ENCODE results near the gene ZNF841. TPM values are rescaled to one million over a fixed set of nuclear protein-coding genes. Genes with fewer than 3 reads are reported as not detected.
"Not testable (repeated sequence)": the region's sequence is repeated elsewhere in the genome, so short reads cannot be mapped to it uniquely, and the experiment has no call there.

Gene ZNF841
- 5.5 TPM for total RNA-seq

DNA sequence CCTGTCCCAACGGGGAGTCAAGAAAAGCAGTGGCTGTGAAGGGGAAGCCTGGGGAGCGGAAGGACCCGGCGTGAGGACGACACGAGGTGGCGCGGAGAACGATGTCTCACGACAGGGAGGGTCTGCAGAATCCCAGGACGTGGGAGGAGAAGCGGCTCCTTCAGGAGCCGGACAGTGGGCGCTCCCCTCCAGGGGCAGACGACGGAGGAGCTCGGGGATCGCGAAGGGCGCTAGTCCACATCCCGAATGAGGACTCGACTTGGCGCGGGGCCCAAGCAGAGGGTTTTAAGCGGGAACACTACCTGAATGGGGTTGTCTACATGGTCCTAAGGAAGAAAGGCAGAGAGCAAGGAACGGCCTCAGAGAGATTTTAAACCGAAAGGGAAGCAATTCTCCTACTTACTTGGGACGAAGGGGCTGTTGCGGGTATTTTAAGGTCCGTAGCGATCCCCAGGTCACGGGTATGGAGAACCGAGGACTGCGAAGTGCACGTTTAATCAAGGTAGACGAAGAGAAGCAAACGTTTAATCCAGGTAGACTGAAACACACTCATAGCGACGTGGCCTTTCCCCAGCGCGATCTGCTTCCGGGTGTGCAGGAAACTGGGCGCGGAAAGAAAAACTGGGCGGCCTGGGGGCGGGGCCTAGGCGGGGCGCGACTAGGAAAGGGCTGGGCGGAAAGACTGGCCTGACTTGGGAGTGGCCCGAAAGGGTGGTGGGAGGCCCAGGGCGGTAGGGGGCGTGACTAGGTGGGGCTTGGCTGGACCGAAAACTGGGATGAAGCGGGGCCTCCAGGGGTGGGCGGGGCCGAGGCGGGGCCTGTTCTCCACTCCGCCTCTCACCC lies at the start of gene ZNF841:
TSS of gene ZNF841 (minus strand) at position 594 of the 843 bp plus-strand sequence. CDS start 10,964 bp downstream, outside the sequence.
- ATAC-seq = peak; percentile 99
- DNase-seq (ENCODE audit: low spot score) = peak; percentile 91

DNA sequence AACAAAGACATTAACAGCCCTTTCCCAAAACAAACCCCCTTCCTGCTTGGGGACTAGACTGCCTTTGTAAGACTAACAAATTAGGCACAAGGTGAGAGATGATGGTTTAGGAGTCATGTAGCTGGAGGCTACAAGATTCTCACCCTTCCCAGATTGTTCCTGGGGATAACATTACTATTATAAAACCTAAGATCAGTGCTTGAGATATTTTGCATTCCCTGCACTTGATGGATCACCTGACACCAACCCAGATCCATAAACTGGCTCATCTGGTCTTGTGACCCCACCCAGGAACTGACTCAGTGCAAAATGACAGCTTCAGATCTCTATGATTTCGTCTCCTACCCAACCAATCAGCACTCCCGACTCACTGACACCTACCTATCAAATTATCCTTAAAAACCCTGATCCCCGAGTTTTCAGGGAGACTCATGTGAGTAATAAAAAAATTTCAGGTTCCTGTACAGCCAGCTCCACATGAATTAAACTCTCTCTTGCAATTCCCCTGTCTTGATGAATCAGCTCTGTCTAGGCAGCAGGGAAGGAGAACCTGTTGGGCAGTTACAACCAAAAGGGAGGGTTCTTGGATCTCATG lies 46.5 kb upstream of the ZNF841 start:
- DNase-seq (ENCODE audit: low spot score) = no peak
- ATAC-seq = no peak

DNA sequence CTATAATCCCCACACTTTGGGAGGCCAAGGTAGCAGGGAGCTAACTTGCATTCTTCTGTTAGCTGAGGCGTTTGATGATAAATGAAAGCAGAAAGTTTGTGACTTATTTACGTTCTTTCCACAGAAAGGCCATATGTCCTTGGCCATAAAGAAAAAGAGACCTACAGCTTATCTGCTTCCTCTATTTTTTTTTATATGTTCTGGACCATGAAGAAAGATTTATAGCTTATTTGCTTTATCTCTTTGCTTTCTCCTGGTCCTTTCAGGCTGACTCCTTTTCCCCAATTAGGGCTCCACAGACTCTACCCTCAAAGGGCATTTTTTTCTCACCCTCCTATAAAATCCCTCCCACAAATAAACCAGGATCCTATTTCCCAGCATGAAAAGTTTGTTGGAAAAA lies 45.6 kb upstream of the ZNF841 start:
- DNase-seq (ENCODE audit: low spot score) (no peak), ATAC-seq (no peak)

DNA sequence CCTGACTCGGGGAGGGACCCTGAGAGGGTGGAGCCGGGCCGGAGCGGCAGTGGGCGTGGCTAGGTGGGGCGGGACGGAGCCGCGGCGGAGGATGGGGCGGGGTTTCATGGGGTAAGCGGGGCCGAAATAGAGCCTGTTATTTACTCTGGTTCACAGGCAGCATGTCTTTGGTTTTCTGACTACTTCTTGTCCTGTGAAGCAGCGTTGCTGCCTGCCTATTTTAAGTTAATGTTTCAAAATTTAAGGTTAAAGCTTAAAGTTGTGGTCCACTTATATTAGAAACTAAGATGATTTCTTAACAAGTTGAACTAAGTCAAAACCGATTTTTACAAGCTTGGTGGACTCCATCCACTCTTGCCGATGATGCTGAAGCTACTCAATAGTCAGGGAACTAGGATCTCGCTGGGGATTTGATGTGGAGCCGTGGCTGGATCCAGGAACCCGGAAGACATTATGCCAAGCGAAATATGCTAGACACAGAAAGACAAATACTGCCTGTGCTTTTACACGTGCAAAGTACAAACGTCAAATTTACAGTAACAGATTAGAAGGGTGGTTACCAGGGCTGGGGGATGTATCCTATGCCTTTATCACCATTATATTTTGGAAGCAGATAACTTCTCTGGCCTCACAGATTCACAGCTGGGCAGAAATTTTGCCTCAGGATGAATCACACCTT lies 44.6 kb upstream of the ZNF841 start:
- ATAC-seq (no peak), DNase-seq (ENCODE audit: low spot score) (no peak)

DNA sequence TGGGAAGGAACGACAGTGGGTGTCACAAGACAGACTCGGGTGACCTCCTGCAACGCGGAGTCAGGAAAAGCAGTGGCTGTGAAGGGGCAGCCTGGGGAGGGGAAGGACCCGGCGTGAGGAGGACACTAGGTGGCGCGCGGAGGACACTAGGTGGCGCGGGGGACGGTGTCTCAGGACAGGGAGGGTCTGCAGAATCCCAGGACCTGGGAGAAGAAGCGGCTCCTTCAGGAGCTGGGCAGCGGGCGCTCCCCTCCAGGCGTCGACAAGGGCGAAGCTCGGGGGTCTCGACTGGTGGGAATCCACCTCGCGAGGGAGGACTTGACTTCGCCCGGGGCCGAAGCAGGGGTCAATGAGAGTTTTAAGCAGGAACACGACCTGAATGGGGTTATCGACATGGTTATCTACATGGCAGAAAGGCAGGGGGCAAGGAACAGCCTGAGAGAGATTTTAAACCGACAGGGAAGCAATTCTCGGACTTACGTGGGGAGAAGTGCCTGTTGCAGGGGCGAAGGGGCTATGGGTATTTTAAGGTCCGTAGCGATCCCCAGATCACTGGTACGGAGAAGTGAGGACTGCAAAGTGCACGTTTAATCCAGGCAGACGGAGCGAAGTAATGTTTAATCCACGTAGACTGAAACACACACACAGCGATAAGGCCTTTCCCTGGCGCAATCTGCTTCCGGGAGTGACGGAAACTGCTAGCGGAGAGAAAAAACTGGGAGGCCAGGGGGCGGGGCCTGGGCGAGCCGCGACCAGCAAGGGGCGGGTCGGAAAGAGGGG lies 43.9 kb upstream of the ZNF841 start, which contains the start of gene ZNF616:
TSS of gene ZNF616 (minus strand) at position 687 of the 780 bp plus-strand sequence. CDS start 9,426 bp downstream, outside the sequence.
- ATAC-seq (peak; percentile 98), DNase-seq (ENCODE audit: low spot score) (peak; percentile 97)

DNA sequence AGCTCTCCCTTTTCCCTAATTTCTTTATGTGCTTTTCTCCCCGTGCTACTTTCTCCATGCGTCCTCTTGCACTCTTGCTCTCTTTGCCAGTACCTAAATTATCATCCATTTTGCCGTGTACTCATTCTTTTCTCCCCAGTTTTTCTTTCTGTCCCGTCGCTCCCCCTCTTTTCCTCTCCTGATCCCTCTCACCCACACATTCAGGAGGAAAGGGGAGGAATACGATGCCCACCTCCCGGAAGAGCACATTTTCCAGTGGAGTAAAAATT lies 43.4 kb upstream of the ZNF841 start:
- no peak for ATAC-seq
- DNase-seq (ENCODE audit: low spot score) = no peak

DNA sequence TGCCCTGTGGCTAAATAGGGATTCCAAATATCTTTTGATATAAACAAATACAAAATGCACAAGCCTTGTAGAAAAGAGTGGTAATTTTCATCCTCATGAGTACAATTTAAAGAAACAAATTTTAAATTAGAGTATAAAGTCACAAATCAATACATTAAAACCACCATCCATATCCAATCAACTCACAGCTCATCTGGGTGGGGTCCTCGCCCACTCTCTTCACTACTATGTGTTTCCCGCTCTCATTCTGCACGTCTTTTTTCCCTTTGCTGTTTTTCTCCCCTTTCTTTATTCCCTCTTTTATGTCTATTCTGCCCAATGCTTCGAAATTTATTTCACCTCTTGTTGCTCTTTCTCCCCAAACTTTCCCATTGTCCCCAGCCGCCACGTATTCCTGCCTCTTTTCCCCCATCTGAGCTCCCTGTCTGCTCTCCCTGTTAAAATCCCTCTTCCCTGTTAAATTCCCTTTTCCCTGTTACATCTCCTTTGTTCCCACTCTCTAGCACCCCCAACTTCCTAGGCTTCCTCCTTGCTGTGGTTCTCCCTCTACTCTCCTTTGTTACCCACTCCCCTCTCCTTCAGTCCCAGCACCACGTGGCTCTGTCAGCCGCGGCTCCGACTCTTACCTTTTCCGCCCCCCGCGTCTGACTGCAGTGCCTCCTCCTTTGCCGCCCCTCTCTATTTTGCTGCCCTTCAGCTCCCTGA lies 42.9 kb upstream of the ZNF841 start:
- DNase-seq (ENCODE audit: low spot score) (no peak), ATAC-seq (peak; percentile 4)

DNA sequence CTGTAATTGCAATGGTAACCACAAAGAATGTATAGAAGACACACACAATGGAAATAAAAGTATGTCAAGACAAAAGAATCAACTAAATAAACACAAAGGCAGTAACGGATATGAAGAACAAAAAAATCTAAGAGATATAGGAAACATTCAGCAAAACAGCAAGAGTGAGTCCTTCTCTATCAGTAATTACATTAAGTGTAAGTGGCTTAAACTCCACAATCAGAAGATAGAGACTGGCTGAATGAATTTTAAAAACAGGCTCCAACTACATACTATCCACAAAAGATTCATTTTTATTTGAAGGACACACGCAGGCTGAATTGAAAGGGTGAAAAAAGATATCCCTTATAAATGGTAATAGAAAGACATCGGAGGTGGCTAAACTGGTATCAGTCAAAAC lies 24.7 kb upstream of the ZNF841 start:
- ATAC-seq = no peak
- DNase-seq (ENCODE audit: low spot score) = no peak

DNA sequence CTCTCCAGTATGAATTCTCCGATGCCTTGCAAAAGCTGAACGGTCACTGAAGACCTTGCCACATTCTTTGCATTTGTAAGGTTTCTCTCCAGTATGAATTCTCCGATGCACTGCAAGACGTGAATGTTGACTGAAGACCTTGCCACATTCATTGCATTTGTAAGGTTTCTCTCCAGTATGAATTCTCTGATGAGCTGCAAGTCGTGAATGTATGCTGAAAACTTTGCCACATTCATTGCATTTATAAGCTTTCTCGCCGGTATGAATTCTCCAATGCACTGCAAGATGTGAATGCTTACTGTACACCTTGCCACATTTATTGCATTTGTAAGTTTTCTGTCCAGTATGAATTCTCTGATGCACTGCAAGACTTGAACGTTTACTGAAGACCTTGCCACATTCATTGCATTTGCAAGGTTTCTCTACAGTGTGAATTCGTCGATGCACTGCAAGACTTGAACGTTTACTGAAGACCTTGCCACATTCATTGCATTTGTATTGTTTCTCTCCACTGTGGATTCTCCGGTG lies 20.0 kb upstream of the ZNF841 start:
- ATAC-seq (no peak), DNase-seq (ENCODE audit: low spot score) (no peak)

DNA sequence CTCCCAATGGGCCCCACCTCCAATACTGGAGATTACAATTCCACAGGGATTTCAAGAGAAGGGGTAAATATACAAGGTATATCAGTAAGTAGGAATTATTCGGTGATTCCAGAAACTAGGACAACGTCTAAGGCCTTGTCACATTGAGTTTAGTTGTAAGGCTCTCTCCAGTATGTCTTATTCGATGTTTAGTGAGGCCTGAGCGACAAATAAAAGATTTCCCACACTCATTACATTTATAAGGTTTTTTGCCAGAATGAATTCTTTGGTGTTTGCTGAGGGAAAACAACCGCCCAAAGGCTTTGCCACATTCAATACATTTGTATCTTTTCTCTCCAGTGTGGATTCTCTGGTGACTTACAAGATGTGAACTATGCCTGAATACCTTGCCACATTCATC lies 19.1 kb upstream of the ZNF841 start:
- no peak for ATAC-seq
- no peak for DNase-seq (ENCODE audit: low spot score)

DNA sequence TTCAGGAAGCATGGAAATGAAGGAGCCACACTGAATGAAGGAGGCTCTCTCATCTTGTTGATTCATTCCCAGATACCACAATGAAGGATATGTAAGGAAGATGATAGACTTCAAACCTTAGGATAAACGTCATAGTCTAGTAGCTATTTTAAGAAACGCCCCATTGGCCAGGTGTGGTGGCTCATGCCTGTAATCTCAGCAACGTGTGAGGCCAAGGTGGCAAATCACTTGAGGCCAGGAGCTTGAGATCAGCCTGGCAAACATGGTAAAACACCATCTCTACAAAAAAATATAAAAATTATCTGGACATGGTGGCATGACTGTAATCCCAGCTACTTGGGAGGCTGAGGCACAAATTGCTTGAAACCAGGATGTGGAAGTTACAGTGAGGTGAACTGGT lies 17.1 kb upstream of the ZNF841 start:
- ATAC-seq (no peak), DNase-seq (ENCODE audit: low spot score) (no peak)

DNA sequence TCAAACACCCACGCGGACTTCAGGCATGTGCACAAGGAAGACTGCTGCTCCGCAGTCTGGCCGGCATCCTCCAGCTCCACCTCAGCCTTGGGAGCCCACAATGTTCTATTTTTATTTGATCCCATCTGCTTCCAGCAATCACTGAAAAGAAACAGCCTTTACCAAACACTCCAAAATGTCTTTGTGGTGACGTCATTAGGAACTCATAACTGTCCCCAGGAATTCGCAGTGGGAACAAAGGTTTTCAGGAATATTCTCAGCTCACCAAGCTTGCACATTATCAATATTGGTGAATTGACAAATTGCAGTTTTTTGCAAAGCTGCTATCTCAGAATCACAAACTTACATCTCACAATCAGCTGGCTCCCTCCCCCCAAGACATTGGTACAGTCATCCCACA lies 15.2 kb upstream of the ZNF841 start:
- ATAC-seq = no peak
- no peak for DNase-seq (ENCODE audit: low spot score)

DNA sequence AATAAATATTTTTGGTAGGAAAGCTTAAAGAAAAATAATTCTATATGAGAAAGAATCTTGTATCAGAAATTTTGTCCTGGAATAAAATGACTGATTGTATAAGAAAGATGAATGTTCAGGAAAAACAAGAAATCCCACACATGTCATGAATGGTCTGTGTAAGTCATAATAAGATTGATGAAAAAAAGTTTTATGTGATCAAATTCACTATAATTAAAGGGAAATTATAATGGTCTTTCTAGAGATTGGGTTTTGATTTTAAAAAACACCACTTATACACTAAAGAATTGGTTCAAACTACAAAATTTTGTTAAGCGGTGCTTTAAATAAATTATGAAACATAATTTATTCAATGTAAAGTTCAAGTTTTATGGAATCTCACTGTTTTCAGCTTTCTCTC lies 7.2 kb upstream of the ZNF841 start:
- DNase-seq (ENCODE audit: low spot score) = no peak

DNA sequence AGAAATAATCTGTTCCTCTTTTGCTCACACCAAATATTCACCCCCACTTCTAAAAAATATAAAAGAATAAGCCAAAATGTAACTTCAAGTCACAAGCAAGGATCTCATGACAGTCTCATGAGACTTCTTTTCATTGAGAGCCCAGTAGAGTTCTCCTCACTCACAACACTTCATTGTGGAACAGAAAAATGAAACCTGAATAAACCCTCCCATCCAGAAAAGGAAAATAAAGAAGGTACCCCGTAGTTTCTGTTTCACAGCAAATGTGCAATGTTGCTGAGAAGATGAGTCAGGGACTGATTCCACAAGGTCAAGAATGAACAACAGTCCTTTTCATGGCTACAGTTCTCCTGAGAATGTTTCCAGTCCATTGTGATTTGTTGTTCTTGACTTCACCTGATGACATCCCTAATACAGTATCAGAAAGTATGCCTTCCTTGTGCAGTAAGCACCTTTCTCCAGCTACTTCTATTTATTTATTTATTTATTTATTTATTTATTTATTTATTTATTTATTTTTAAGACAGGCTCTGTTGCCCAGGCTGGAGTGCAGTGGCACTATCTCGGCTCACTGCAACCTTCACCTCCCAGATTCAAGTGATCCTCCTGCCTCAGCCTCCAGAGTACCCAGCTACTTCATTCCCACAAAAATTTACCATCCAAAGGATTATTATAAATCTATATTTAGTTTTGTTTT lies 6.4 kb upstream of the ZNF841 start:
- DNase-seq (ENCODE audit: low spot score) (no peak), ATAC-seq (no peak)

More for the DNA sequence above, 7.2 kb upstream of the ZNF841 start:
- ATAC-seq = no peak

DNA sequence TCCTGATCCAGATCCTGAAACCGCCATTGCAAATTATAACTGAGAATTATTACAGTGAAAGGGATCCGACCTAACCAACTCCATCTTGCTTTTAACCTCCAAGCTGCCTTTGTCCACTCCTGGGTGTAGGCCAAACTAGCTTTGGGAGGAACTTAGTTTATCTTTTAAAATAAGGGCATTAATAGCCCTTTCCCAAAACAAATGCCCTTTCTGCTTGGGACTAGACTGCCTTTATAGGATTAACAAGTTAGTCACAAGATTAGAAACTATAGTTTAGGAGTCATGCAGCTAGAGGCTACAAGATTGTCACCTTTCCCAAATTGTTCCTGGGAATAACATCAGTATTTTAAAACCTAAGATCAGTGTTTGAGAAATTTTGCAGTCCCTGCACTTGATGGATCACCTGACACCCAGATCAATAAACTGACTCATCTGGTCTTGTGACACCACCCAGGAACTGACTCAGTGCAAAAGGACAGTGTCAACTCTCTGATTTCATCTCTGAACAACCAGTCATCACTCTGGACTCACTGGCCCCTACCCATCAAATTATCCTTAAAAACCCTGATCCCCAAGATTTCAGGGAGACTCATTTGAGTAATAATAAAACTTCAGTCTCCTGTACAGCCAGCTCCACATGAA lies 4.1 kb upstream of the ZNF841 start:
- ATAC-seq = no peak
- no peak for DNase-seq (ENCODE audit: low spot score)

DNA sequence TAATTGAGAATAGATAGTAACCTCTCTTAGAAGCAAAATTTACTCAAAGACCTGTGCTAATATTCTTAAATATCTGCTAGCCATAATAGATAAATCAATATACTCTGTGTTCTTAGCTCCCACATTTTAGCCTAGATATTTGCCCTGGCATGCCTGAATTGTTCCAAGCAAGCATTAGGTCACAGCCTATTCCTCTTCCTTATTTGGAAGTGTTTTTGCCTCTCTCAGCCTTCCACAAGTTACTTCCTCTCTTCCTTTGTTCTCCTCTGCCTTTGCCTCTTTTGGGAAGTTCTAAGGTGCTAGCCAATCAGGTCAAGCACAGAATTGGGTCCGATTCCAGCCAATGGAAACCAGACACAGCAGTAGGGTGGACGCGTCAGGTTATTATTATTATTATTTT lies 851 bp upstream of the ZNF841 start:
- not testable (repeated sequence) for DNase-seq (ENCODE audit: low spot score); ATAC-seq

DNA sequence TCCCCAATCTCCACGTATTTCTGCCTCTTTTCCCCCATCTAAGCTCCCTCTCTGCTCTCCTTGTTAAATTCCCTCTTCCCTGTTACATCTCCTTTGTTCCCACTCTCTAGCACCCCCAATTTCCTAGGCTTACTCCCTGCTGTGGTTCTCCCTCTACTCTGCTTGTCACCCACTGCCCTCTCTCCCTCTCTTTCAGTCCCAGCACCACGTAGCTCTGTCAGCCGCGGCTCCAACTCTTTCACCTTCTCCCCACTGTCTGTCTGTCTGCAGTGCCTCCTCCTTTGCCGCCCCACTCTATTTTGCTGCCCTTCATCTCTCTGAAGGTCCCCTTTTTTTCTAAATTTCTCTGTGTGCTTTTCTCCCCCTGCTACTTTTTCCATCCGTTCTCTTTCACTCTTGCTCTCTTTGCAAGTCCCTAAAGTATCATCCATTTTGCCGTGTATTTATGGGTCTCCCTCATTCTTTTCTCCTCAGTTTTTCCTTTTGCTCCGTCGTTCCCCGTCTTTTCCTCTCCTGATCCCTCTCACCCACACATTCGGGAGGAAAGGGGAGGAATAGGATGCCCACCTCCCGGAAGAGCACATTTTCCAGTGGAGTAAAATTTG lies 937 bp downstream of the ZNF841 start:
- DNase-seq (ENCODE audit: low spot score) (no peak), ATAC-seq (no peak)

DNA sequence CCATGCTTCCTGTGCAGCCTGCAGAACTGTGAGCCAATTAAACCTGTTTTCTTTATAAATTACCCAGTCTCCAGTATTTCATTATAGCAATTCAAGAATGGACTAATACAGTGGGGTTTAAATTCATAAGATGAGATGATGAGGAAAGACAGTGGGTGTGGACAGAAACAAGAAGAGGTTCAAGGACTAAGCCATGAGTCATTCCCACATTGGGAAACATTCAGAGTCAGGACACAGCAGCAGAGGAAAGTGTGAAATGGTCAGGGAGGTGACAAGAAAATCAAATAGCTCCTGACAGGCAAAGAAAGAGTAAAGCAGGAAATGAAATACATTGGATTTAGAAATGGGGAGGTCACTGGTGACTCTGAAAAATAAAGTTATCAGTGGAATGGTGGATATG lies 9.1 kb downstream of the ZNF841 start:
- ATAC-seq = no peak
- DNase-seq (ENCODE audit: low spot score) = no peak

DNA sequence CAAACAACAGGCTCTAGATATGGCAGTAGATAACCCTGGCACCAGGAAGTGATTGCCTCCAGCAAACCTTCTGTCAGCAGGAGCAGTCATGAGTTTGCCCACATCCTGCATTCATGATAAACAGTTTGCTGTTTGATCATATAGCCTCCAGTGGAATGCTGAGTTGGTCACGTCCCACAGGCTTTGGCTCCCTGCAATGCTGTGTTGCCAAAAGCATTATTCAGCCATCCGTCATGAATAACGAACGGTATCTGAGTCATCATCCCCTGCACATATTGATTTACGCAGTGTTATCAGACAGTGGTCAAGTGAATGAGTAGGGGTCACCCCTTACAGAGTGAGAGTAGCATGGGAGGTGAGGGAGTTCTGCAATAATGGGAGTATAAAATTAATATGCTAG lies 25.1 kb downstream of the ZNF841 start:
- DNase-seq (ENCODE audit: low spot score) = no peak
- no peak for ATAC-seq
